HG02973 (cell line): ENCODE results near the gene CNTNAP2.
"Not testable (repeated sequence)": the region's sequence is repeated elsewhere in the genome, so short reads cannot be mapped to it uniquely, and the experiment has no call there.

ENCODE experiments used
- ATAC-seq: cut with Tn5 transposase; IDR thresholded peaks from one replicate; pipeline ENCODE4 v1.9.1; 2021; ENCODE audit warnings: moderate library complexity; ENCODE audit not compliant: unreplicated experiment

Gene CNTNAP2

DNA sequence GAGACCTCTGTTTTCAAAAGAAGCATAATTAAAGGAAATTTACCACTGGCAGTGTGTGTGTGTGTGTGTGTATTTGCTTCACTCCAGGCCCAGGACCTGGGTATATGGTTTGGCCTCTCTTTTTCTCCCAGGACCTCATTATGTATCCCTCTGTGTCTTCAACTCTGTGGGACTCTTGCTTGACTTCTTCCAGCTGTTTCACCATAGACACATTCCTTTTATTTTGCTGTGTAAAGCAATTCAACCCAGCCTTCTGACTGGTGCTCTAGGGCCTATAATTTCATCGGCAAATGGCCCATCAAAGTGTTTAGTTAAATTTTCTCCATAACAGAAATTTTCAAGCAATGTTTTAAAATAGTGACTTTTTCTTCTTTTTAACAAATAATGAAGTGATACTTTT lies 954.3 kb downstream of the CNTNAP2 start:
- ATAC-seq = no peak

DNA sequence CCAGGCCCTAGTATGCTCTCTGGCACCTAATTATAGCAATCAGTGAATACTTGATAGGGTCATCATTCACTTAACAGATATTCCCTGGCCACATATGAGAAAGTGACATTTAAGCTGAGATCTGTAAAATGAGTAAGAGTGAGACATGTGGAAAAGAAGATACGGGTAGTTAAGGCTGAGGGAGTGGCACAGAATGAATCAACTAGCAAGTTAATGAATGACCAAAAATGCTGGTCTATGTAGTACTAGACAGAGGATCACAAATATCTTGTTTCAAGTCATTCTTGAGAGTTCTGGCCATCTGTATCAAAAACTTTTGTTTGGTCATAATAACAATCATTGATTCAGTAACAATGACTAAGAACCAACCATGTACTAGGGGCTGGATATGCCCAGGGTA lies 954.9 kb downstream of the CNTNAP2 start:
- ATAC-seq = no peak

DNA sequence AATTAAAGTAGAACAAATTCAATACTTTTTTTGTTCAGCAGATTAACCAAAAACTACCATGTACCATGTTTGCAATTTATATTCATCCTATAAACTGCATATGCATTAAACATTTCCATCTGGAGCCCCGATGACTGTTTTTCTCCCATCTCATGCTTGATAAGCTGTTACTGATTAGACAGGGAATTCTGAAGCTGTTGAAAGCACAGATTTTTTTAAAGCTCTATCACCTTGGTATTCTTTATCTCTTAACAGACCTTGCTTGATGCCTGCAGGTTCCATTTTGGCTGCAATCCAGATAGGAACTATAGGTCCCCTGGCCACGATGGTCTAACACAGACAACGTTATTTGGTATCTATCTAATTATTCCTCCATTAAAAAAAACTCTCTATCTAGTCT lies 961.7 kb downstream of the CNTNAP2 start:
- ATAC-seq = no peak

DNA sequence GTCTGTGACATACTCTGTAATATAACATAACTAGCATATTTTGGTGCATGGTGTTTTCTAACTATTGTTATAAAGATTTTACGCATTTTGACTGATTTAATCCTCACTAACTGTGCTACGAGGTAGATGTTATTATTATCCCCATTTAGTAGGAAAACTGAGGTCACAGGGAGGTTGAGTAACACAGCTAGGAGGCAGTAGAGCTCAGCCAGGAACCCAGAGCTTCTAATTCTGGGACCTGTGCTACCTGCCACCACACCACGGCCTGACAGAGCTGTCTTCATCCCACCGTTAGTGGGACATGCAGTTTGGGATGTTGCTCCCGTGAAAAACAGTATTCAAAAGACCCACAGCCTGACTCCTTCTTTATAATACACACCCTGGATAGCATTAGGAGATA lies 962.5 kb downstream of the CNTNAP2 start:
- ATAC-seq = no peak

DNA sequence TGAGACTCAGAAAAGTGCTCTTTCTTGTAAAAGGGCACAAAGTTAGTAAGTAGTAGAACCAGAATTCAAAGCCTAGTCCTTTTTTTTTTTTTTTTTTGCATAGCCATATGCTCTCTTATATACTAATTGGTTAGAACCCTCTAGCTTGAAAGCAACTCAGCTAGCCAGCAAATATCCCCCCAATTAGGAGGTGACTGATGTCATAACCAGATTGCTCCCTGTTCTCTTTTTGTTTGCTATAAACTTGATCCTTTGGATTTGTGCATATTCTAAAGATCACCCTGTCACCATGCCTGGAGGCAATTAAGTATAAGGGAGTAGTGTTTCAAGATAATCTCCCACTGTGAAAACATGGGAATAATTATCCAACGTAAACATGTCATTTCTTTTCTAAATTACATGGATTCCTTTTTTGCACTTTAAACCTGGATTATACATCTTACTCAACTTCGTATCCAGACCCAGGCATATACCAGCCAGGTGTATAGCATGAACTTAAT lies 963.4 kb downstream of the CNTNAP2 start:
- ATAC-seq = no peak

DNA sequence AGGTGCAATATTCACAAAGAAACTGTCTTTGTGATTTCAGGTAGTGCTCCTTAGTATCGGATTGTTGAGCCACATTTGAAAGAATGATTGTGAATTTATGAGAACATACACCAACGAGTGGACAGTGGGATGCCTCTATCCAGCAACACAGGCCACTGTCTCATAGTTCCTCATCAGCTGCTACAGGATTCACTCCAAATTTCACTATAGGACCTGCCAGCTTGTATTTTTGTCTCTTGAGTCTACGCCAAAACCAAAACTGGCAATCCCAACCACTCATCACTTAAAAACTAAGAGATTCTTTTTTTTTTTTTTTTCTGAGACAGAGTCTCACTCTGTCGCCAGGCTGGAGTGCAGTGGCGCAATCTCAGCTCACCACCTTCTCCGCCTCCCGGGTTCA lies 964.5 kb downstream of the CNTNAP2 start:
- ATAC-seq = no peak

DNA sequence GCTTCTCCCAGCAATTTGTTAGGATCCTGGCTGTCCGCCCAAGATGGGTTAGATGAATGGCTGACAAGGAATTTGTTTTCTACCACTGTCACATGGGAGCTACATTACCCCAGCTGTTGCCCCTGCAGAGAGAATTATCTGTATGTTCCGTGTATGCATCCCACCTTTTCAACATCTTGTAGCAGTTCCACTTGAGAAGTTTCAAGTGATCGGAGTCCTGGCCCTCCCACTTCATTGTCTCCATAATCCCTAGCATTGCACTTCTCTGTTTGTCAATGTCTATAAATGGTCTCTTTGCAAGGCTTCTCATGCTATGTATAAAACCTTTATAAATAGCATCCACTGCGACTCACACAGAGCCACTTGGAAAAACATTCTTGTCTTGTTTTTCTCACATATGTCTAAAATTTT lies 972.5 kb downstream of the CNTNAP2 start:
- no peak for ATAC-seq

DNA sequence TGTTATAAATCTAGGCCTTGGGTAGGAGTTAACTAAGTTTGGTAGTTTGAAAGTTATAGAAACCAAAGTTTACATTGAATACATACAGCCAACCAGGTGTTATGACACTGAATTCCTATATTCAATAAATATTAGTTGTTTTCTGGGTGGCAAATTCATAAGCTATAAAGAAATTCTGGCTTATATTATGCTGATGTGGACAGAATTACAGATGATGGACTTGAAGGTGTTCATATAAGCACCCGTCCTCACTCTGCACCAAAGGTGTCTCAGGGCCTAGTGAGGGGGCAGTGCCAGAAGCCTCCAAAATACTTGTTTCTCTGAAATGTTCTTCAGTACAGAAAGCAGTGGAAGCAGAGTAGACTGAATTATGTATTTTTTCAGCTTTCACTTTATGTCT lies 973.0 kb downstream of the CNTNAP2 start:
- ATAC-seq = no peak

DNA sequence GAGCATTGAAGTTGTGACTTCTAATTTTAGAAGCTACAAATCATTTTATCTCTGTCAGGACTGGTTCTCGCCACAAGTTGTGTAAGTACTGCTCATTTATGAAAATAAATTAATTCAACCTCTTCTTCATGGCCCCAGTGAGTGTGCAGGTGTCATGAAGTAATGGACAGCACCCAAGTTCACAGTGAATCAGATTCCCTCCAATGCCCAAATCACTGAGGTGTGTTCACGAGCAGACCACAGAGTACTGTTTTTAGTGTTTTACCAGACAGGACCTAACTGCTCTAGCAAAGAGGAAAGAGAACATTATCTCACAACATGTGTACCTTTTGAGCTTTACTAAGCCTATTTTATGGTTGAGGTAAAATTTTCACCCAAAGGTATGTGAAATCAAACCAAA lies 980.0 kb downstream of the CNTNAP2 start:
- ATAC-seq = no peak

DNA sequence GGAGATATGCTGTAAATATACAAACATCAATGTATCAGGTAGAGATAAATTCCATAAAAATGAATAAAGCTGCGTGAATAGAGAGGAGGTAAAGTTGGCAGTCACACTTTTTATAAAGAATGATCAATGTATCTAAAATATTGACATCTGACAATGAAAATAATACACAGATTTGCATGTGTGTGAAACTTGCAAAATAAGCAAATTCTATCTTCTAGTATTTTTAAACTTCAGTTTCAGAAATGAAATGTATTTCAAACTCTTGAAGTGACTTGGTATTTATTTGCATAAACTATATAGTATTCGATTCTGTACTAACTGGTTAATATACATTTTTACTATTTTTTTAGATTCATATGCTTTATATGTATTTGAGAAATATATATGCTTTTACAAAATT lies 986.6 kb downstream of the CNTNAP2 start:
- no peak for ATAC-seq

DNA sequence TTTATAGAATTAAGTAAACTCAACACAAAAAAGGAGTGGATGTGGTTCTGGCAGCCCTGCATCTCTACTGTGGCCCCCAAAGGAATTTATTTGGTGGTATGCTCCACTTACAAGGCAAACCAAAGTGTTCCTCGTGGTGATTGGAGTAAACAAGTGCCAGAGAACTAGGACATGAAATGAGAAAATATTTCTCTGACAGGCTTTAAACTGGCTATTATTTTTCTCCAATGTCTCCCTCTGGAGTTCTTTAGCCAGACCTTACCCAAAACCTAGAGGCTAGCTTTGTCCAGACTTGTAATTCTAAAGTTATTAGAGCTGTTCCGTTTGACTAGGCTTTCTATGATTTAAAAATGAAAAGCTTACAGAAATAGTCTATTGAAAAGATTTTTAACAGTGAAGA lies 990.1 kb downstream of the CNTNAP2 start:
- ATAC-seq = no peak

DNA sequence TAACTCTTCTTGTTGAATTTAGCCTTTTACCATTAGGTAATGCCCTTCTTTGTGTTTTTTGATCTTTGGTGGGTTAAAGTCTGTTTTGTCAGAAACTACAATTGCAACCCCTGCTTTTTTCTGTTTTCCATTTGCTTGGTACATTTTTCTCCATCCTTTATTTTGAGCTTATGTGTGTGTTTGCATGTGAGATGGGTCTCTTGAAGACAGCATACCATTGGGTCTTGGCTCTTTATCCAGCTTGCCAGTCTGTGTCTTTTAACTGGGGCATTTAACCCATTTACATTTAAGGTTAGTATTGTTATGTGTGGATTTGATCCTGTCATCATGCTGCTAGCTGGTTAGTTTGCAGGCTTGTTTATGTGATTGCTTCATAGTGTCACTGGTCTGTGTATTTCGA lies 997.9 kb downstream of the CNTNAP2 start:
- not testable (repeated sequence) for ATAC-seq

DNA sequence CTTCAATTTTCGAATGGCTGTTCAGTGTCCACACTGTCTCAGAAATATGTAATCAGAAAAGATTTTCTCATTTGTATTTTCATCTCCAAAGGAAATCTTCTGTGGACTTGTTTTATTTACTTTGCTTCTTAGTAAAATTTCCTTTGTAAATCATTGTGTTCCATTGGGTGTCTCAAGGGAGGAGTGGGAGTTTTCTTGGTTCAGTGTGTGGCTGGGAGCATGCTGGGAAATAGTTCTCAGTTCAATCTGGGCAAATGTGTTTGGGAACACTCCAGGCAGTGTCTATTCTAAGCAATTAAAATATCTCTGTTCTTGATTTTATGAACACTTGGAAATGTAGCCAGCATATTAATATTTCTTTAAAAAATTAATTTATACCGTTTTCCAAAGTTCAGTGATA lies 1019.8 kb downstream of the CNTNAP2 start:
- no peak for ATAC-seq

DNA sequence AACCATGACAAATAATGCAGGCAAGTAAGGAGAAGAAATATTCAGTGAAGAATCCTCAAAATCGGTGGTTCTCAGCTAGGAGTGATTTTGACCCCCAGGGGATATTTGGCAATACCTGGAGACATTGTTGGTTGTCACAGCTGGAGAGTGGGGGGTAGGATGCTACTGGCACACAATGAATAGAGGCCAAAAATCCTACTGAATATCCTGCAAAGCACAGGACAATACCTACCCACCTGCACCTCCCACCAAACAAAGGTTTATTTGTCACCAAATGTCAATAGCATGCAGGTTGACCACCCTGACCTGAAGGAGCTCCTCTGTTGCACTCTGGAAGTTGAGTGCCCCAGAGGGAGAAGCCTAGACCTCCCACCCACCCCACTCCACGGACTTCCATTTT lies 1028.6 kb downstream of the CNTNAP2 start:
- ATAC-seq = no peak

DNA sequence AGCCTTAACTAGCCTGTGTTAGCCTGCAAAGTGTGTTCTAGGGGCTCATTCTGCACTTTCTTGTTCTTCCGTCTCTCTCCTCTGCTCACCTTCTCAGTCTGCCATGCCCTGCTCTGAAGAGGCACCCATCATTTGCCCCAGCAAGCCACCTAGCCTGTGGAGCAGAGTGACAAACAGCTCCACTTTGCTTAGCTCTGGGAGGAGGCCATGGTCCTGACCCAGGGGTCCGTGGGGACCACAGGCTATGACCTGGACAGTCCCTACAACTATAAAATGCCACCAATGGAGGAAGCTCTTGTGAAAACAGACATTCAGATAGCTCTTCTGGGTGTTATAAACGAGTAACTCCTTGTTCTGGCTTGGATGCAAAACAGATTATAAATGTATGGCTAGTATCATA lies 1029.6 kb downstream of the CNTNAP2 start:
- ATAC-seq = no peak

DNA sequence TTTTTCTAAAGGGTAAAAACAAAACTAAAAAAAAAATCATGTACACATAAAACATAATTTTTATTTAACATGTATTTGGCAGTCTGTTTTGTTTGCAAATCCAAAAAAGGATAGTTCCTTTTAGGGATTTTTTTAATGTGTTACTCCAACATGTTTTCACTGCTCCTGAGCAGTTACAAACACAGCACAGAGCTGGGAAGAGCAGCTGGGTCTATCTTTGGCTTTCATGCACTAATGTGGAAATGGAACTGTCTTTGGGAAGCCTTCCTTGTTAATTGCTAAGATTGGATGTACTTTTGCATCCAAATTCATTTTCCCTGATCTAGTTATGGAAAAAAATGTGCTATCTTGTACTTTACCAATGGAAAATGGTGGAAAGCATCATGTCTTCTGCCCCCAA lies 1035.1 kb downstream of the CNTNAP2 start:
- no peak for ATAC-seq

DNA sequence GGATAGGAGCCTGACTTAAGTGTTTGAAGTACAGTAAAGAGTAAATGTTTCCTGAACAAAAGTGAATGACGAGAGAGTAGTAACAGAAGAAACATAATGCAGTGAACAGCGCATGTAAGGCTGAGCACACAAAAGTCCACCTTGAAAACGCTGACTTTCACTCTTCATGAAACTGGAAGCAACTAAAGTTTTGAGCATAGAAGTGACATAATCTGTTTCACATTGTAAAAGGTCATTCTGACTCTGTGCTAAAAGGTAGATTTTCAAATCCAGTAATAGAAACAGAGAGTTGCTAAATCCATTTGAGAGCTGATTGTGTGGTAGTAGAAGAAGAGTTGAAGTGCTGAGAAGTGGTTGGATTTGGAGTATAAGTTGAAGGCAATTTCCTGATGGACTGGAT lies 1037.0 kb downstream of the CNTNAP2 start:
- ATAC-seq = no peak

DNA sequence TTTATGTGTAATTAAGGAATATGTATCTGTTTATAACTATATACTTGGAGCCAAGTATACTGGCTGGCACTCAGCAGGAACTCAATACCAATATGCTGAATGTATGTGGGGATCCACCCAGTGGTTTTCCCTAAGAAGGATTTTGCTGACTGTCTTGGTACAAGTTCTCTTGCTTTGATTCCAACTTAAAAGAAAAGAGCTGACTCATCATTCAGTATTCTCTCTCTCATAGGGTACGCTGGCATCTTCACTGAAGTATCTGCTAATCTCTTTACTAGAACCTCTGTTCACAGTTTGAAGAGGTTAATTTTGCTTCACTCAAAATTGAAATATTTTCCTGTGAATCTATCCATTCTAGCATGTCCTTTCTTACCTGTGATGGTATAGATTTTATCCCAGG lies 1044.8 kb downstream of the CNTNAP2 start:
- no peak for ATAC-seq

DNA sequence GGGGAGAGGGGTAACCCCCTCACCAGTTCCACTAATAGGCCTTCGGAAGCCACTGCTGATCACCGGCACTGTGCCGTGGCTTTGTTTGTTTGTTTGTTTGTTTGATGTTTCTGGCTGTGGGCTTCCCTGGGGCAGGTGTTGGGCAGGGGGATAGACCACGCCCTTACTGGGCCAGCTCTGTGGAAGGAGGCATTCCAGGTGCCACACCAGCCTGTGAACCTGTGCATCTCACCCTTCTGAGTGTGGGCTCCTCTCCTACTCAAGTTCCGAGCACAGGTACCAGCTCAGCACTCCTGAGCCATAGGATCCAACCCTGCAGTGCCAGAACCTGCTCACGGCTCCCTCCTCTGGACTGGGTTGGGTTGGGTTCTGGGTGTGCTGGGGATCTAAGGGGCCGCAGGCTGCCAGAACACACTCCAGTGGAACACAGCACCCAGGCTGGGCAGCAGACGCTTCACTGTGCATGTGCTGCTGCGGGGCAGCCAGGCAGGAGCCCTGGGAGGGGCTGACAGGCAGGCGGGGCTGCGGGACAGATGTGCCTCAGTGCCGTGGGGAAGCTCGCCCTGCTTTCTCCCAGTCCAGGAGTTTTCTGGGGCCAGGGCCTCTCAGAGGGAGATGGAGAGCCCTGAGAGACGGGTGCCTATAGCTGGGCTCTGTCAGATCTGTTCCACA lies 1053.9 kb downstream of the CNTNAP2 start:
- no peak for ATAC-seq

DNA sequence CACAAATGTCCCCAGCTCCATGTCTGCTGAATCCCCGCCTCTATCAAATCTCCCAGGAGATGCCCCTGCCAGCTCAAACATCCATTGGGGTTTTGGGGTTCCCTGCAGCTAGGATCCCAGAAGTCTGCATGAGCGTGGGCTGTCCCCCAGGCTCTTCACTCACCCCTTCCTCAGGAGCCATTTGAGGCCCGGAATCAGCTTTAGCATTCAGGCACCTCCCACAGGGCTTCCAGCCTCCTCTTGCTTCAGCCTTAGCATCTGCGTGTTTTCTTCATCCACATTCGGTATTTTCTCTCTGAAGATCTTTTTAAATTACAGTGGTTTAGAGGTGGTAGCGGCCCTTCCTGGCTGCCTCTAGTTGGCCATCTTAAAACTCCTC lies 1054.4 kb downstream of the CNTNAP2 start:
- ATAC-seq = no peak

DNA sequence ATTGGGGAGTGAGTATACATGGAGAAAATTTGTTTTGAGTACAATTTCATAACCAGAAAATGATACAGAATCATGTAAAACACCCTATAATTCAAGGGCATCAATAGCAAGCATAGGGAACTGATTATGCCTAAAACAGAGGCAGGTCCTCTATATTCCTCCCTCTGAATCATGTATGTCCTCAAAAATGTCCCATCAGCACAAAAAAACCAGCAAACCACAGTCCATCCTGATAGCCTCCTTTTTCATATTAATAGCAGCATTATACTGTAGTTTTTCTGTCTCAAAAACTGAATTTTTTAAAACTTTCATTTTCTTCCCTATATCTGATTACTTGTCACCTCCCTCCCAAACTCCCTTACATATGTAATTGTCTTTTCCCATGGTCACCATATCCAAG lies 1057.3 kb downstream of the CNTNAP2 start:
- no peak for ATAC-seq

DNA sequence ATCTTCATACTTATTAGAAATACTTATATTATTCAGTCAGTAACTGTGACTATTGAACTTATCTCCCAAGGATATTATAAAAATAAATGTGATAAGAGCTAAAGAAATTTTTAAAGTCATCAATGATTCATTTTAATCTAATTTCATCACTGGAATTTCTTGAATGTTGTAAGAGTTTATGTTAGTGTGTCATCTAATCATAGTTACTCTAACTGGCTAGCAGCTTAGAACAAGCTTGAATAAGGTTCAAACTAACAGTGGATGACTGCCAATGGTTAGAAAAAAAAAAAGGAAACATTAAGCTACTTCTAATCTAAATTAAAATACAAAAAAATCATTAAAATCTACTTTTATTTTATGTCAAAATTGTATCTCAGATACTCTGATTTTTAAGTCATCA lies 1066.3 kb downstream of the CNTNAP2 start:
- no peak for ATAC-seq

DNA sequence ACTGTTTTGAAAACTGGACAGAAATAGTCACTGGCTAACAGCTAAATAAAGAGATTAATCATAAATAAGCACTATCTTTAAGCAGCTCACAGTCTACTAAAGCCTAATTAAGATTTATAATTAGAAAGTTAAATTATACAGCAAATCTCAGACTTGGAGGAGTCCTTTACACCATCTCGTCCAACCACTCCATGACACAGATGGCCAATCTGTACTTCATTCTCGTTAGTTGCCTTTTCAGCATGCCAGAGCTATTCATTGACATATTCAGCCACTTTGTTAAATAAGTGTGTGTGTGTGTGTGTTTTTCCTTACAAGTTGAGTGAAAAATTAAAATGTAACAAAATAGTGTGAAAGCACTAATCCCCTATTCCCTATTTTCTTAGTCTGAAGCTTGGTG lies 1066.7 kb downstream of the CNTNAP2 start:
- no peak for ATAC-seq
